ENCODE data around the gene DCC. TPM values are rescaled to one million over a fixed set of nuclear protein-coding genes. Genes with fewer than 3 reads are reported as not detected.

Gene DCC
- total and polyA plus RNA-seq, 10 donors: 0.03 to 9.2 (median 0.91) TPM; not detected in 1

DNA sequence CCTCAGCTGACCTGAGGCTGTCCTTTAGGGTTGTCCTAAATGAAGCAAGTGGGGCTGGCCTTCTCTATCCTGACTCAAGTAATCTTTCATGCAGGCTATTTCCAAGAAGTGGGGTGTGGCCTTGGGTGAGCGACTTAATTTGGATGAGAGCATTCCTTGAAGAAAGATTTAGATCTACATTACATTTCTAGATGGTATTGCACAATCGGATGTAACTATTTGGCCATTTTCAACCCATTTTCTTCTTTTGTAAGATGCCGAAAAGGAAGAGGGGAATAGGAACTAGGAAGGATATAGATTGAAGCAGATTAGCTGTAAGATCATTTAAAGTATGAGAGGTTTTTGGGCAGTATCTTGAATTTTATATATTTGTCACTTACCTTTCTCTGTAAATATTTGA, 1138.2 kb downstream of the DCC start:
- H3K27ac ChIP-seq: no peak overlapping the region
- WGBS, 5 donors: 77 to 86% (median 81%) methylated on average over 3 of the region's 3 CpGs
- intact Hi-C loops (cut with DNase I; ENCODE audit: low total_unique reads): no loop called here

DNA sequence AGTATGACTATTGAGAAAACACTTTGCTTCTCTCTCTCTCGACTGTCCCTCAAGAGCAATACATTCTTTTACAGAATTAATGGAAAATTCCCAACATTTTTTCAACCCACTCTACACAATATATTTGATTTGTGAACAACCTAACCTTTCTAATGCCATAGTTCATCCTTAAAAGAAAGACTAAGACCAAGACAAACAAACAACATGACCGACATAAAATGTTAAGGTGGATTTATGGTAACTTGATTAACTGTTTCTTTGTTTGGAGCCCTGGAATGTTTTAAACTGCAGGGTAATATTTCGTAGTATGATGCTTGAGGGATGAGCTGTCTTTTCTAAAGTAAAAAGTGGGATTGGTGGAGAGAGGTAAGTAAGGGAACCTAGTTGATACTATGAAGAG, 1146.3 kb downstream of the DCC start:
- 56 to 69% (median 65%) methylated on average over 3 of the region's 3 CpGs for WGBS, 5 donors
- no peak overlapping the region for H3K27ac ChIP-seq
- no peaks in the 10 kb centered on the region for H3K36me3 ChIP-seq
- H3K9me3 ChIP-seq: peaks cover 0 to 4% (median under 1%) of the 10 kb centered on the region in 8 donors
- intact Hi-C loops (cut with DNase I; ENCODE audit: low total_unique reads): no loop called here
- TF ChIP-seq POLR2A (IDR thresholded peaks at IDR 0.05): no peak
- no peak for TF ChIP-seq POLR2AphosphoS5 (IDR thresholded peaks at IDR 0.05)
- TF ChIP-seq CTCF (IDR thresholded peaks at IDR 0.05 in 8 of 11, conservative IDR thresholded peaks at IDR 0.05 in 3 of 11): no peak
- no peaks in the 10 kb centered on the region for H3K4me1 ChIP-seq
- DNase-seq: no peak
- H3K27me3 ChIP-seq (replicated peaks in 1 of 7): no peaks in the 10 kb centered on the region
- H3K4me3 ChIP-seq: no peak overlapping the region

More for the DNA sequence above, 1138.2 kb downstream of the DCC start:
- TF ChIP-seq CTCF (IDR thresholded peaks at IDR 0.05 in 8 of 11, conservative IDR thresholded peaks at IDR 0.05 in 3 of 11) (no peak), POLR2AphosphoS5 (IDR thresholded peaks at IDR 0.05) (no peak), POLR2A (IDR thresholded peaks at IDR 0.05) (no peak)
- Histone ChIP-seq H3K4me1 (no peaks in the 10 kb centered on the region), H3K36me3 (no peaks in the 10 kb centered on the region), H3K9me3 (peaks cover 0 to 28% (median 14%) of the 10 kb centered on the region in 8 donors), H3K27me3 (replicated peaks in 1 of 7) (no peaks in the 10 kb centered on the region), H3K4me3 (no peak overlapping the region)
- DNase-seq: no peak

DNA sequence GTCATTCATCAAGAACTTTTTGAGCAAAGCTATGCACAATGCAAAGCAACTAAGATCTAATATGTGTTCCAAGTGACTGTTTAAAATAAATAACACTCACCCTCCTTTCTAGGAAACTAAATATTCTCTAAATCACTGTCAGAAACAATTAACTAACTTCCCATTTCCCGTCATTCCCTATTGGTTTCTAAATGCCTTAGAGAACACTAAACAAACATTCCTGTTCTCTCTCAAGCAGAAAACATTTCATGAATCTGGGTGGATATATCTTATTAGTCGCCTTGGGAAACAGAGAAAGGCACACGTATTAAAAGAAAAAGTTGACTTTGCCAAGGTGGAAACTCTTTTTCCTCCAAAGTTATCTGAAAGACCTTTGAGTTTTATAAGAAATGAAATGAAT, 1149.3 kb downstream of the DCC start:
- DNase-seq: no peak
- Histone ChIP-seq H3K4me1 (no peaks in the 10 kb centered on the region), H3K9me3 (peaks cover 0 to 10% (median 2%) of the 10 kb centered on the region in 8 donors), H3K27ac (no peak overlapping the region), H3K27me3 (replicated peaks in 1 of 7) (no peaks in the 10 kb centered on the region), H3K36me3 (no peaks in the 10 kb centered on the region), H3K4me3 (no peak overlapping the region)
- WGBS, 5 donors: 16 to 32% (median 18%) methylated on average over 3 of the region's 3 CpGs
- intact Hi-C loops (cut with DNase I; ENCODE audit: low total_unique reads): no loop called here
- TF ChIP-seq CTCF (IDR thresholded peaks at IDR 0.05 in 8 of 11, conservative IDR thresholded peaks at IDR 0.05 in 3 of 11) (no peak), POLR2AphosphoS5 (IDR thresholded peaks at IDR 0.05) (no peak), POLR2A (IDR thresholded peaks at IDR 0.05) (no peak)

GRCh38 chr18:53490019-53490418, 1150.0 kb downstream of the DCC start:
- Histone ChIP-seq H3K27ac (no peak overlapping the region), H3K4me3 (no peak overlapping the region), H3K36me3 (no peaks in the 10 kb centered on the region), H3K4me1 (no peaks in the 10 kb centered on the region), H3K27me3 (replicated peaks in 1 of 7) (no peaks in the 10 kb centered on the region), H3K9me3 (peaks cover 0 to 17% (median 2%) of the 10 kb centered on the region in 8 donors)
- DNase-seq: no peak
- WGBS, 5 donors: 79 to 94% (median 84%) methylated on average over 2 of the region's 2 CpGs
- no peak for TF ChIP-seq POLR2AphosphoS5 (IDR thresholded peaks at IDR 0.05)
- TF ChIP-seq CTCF (IDR thresholded peaks at IDR 0.05 in 8 of 11, conservative IDR thresholded peaks at IDR 0.05 in 3 of 11): no peak
- TF ChIP-seq POLR2A (IDR thresholded peaks at IDR 0.05): no peak
- intact Hi-C loops (cut with DNase I; ENCODE audit: low total_unique reads): no loop called here

All from spleen (tissue), 11 donors.